GM21717 (cell line): ENCODE measurements around the gene TCF7L2.

Experiments
- ATAC-seq: cut with Tn5 transposase; IDR thresholded peaks from one replicate; pipeline ENCODE4 v1.9.1; 2021; ENCODE audit warnings: mild to moderate bottlenecking, moderate library complexity; ENCODE audit not compliant: unreplicated experiment

TCF7L2 gene

DNA sequence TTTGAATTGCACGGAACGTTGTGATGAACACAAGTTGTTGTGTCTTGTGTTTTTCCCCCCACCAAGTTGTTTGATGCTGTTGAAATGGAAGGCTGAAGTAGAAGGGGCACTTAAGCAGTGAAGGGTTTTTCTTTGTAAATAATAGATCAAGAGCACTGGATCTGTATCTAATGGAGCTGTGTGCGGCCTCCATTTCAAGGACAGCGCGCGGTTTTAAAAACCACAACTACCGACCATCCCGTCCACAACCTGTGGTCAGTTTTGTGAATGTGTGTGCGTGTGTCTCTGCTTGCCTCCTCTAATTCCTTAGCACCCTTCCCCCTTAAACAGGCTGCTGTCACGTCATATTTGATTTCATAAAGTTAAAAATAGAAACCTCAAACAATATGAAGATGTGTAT lies 165.5 kb downstream of the TCF7L2 start:
- ATAC-seq = no peak

GRCh38 chr10:113118882-113119281 lies 168.8 kb downstream of the TCF7L2 start:
- ATAC-seq = no peak

GRCh38 chr10:113119801-113120200 lies 169.8 kb downstream of the TCF7L2 start:
- no peak for ATAC-seq

- ATAC-seq = no peak
Observed at GRCh38 chr10:113121153-113121552, 171.1 kb downstream of the TCF7L2 start.

DNA sequence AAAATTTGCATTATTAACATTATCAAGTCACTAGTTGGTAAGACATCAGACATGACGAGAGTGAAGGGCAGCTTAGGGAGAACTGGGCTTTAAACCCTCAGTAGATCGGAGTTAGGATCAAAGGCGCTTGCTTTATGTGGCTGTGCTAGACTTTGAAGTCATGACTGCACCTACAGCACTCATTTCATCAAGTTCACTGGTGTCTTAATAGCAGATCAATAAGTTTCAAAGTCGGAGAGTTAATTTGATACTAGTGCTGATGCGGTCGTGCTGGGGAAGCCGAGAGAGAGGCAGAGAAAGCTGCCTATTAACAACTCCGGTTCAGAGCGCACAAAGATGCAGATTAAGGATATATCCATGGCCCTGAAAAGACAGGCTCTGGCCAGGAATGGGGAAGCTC lies 172.9 kb downstream of the TCF7L2 start:
- no peak for ATAC-seq

- no peak for ATAC-seq
Observed at GRCh38 chr10:113124724-113125123, 174.7 kb downstream of the TCF7L2 start.

- ATAC-seq = no peak
Observed at GRCh38 chr10:113125612-113126011, 175.6 kb downstream of the TCF7L2 start.

DNA sequence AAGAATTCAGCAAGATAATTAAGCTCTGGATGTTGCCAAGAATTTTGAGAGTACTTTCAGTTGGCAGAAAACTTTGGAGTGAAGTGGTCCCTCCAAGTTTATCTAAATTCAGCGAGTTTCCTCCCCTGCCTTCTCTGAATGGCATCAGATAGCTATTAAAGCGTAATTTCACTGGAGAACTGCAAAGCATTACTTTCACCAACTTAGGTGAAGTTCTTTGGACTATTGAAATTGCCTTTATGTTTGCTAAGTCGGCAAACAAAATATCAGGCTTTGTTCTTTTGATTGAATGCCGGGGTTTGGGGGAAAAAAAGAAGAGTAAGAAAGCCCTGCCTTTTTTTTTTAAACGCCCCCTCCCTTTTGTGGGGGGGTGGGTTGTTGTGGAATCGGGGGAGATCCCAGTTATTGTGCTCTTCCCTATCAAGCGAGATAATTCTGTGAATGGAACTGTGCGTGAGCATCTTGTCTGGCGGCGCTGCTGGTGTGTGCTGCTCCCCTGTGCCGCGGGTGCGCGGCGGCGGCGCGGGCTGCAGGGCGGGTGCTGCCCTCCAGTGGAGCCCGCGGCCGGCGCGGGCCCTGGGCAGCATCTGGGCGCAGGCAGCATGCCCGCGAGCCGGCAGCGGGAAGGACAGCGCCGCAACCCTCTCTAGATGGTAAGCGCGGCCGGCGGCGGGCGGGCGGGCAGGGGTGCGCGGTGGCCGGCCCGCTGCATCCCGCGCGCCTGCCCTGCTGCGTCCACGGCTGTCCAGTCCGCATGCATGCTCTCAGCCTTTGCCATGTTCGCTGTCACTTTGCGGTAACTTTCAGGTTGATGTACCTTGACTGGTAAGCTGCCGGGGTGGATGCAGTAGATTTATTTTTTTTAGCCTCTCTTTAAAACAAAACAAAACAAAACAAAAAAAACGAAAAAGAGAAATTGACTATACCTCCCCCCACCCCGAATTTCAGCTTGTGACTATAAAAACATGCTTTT lies 176.5 kb downstream of the TCF7L2 start:
- no peak for ATAC-seq

- ATAC-seq = no peak
Observed at GRCh38 chr10:113127261-113127900, 177.3 kb downstream of the TCF7L2 start.

DNA sequence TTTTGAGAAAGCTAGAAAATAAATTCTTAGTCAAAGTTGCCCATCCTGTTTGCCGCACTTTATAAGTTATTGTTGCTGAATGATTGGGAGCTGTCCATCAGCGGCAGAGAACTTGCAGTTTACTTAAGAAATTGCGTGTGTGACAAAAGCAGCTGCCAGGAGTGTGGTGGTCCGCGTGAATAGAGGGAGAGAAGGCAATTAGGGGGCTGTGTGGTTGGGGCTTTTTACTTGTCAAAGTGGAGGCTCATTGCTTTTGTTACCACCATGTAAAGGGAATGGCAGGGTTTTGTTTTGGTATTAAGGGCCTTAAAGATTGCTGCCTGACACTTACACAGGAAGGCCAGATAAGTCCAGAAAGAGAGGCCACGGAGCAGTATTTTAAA lies 177.8 kb downstream of the TCF7L2 start:
- no peak for ATAC-seq

DNA sequence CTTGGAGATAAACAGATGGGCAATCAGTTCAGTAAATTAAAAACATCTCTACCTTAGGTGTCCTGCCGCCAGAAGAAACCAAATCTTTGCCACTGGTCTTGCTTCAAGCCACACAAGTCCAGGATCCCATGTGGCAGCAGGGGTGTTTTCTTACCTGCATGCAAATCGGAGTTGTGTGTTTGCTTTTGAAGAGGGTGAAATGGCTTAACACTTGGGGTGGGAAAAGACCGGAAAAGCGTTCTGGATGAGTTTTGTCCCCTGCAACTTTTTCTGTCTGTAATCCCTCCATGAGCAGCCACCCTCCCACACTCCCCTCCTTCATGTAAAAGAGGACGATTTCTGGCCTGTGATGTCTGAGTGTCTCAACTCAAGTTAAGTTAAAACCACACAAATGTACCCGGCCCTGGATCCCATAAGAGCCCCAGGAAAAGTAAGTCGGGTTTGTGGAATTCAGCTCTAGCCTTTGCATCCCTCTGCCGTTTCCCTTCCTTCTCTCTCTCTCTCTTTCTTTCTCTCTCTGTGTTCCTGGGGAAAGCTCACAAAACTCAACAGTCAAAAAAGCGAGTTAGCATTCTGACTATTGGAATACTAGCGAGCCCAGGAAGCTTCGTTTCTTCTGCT lies 178.5 kb downstream of the TCF7L2 start:
- ATAC-seq = no peak

DNA sequence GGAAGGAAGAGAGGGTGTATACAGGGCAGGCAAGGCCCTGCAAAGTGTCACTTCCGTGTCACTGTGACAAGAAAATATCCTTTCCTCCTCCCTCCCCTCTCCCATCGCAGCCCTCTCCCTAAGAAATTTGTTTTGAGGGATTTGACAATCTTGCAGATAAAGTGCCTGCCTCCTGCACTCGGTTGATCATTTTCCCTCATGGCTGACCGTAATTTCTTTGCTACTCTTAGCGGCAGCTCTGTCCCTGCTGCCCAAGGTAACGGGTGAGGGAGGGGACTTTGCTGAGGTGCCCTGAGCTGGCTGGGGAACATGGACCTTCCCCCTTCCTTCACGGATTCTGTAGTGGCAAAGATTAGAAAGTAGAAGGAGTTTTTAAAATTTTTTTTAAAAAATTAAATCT lies 179.1 kb downstream of the TCF7L2 start:
- no peak for ATAC-seq

DNA sequence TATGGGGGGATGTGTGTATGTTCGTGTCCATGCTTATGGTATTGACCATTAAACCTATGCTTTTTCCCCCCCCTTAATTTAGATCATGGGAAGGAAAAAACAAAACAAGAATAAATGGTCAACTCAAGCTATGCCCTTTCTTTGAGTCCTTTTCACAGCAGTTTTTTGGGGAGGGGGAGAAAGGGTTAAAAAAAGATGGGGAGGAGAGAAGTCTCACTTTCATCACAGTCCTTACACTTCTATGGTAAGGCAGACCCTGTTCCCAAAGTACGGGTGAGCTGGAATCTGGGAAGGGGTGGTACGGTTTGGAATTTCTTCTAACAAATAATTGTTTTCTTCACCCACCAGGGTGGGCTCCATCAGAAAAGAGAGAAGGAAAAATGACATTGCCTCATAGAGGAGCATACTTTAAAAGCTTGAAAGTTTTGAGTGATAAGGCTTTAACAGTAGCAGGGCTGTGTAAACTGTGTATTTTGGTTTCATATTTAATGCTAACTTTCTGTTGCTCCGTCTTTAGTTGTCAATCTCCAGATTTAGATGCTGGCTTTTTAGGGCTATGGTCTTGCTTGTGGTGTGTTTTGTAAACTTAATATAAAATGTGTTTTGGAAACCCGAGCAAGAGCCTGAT lies 180.1 kb downstream of the TCF7L2 start:
- ATAC-seq = no peak

DNA sequence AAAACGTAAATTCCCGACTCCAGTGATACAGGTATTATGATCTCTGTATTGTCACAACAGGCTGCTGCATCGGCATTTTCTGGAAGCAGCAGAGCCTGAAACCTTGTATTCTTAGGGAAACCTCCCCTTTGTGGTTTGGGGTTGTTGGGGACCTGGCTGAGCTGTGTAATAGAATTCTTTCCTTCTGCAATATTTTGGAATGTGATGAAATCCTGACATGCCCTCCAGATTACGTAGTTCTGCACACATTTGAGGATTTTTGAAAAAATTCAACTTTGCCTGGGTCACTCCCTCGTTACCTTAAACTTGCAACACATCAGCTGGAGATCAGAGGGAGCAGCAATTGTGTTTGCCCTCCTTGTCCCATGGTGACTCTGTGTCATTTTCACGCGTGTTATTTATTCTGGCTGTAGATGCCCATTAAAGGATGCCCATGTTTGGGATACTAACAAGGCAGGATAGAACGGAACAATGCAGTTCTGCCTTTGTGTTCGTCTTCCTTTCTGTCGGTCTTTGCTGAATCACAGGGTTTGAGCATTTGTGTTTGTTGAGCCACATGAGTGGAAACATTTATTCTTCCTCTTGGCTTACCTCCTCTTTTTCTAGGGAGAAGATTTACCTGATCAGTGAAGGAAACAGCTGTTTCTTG lies 181.7 kb downstream of the TCF7L2 start:
- ATAC-seq = no peak

DNA sequence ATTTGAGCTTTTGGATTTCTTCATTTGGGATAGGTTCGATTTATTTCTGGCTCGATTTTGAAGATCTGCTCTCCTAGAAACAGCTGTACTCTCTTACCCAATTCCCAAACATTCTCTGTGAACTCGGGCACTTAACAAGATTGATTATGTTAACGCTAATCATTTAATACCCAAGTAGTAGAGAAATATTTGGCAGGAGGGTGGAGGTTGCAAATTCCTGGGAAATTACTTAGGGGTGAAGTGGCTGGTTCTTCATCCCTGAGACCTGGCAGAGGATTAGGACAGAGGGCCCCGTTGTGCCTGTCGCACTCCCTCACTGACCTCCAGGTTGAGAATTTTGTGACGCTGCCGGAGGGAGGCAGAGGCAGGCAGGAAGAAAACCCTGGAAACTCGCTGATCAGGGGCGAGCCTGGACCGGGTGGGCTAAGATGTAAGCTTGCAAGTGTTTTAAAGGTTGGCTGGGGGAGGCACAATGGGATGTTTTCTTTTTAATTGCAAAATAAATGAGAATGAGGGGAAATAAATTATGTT lies 182.6 kb downstream of the TCF7L2 start:
- no peak for ATAC-seq

GRCh38 chr10:113133497-113134115 lies 183.6 kb downstream of the TCF7L2 start:
- no peak for ATAC-seq

DNA sequence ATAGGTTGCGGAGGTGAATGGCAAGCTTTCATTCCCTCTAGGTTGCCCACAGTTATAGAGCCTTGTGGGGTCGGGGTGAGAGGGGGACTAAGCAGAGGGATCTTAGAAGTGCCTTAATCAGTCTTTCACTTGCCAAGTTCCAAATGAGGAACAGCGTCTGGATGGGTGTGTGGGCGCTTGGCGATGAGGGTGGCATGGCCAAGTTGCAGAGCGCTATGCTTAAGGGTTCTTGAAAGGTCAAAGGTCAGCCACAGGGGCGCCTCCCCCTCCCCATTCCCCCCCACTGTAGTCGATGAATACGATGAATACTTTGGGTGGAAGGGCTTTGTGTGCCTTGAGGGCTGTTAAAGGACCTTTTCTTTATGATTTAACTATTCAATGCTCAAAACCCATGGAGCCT lies 185.0 kb downstream of the TCF7L2 start:
- ATAC-seq = no peak

- ATAC-seq = no peak
Observed at GRCh38 chr10:113137941-113138685, 188.1 kb downstream of the TCF7L2 start.

GRCh38 chr10:113138937-113139585 lies 189.0 kb downstream of the TCF7L2 start:
- ATAC-seq = no peak
